GM12878 (cell line): ENCODE data around the gene TSPYL4. TPM values are rescaled to one million over a fixed set of nuclear protein-coding genes. Genes with fewer than 3 reads are reported as not detected.

Experiments
- ATAC-seq: fragments of 200-7000 bp; cut with Tn5 transposase; 3 replicates; pipeline ENCODE4 v1.9.1; 2020; ENCODE audit warnings: mild to moderate bottlenecking, moderate library complexity
- BruUV-seq: library from RNA; stranded (reverse); fragments of 400-500 nt; replicated peaks from 2 replicates; lab custom pipeline; 2021; lab: Mats Ljungman, UMichigan
- CTCF ChIA-PET: fragments of 300-600 bp; sonication (Branson Sonifier 250); formaldehyde crosslinking; extraction: SDS; loops from one replicate; lab custom pipeline; 2021; ENCODE audit warnings: inconsistent platforms; lab: Yijun Ruan, JAX
- POLR2A ChIA-PET: fragments of 350-600 bp; formaldehyde crosslinking; extraction: SDS; loops from one replicate; lab custom pipeline; 2021; ENCODE audit warnings: inconsistent platforms; lab: Charles Lee
- RAD21 ChIA-PET: fragments of 300-600 bp; sonication (Branson Sonifier 250); formaldehyde crosslinking; loops from one replicate; lab custom pipeline; 2023; ENCODE audit warnings: antibody characterized with exemption; ENCODE audit not compliant: unreplicated experiment; lab: Charles Lee
- SMC1A ChIA-PET: fragments of 300-600 bp; sonication (Branson Sonifier 250); formaldehyde crosslinking; loops from one replicate; lab custom pipeline; 2023; ENCODE audit not compliant: unreplicated experiment, uncharacterized antibody; lab: Charles Lee
- DNase-seq: peaks from one replicate; pipeline ENCODE4 v3.0.0-alpha.2; 2011; ENCODE audit warnings: low read depth, low spot score
- FAIRE-seq: peaks from 3 replicates; lab custom pipeline; 2011; peaks lifted over from hg19 to GRCh38; lab: Jason Lieb, UNC
- H2AFZ ChIP-seq: 2 replicates; pipeline ENCODE4 v1.6.0; 2011; ENCODE audit warnings: low read depth, low read length, control low read depth; ENCODE audit not compliant: control insufficient read depth
- H3K27ac ChIP-seq: 2 replicates; pipeline ENCODE4 v1.5.1; 2011; ENCODE audit warnings: control low read depth; ENCODE audit not compliant: control insufficient read depth, insufficient read depth
- H3K27me3 ChIP-seq, 2 experiments: replicated peaks in 1 of 2; 2 replicates each; pipeline versions ENCODE4 v1.6.0 to v1.6.1; 2011; ENCODE audit warnings: low read length in 1 of 2; ENCODE audit not compliant: control insufficient read depth in 2 of 2, insufficient read depth in 2 of 2
- H3K36me3 ChIP-seq, 2 experiments: 2 replicates each; pipeline ENCODE4 v1.5.1; 2011; ENCODE audit warnings: low read length in 1 of 2; ENCODE audit not compliant: control insufficient read depth in 2 of 2, insufficient read depth in 2 of 2
- H3K4me1 ChIP-seq: 2 replicates; pipeline ENCODE4 v1.6.1; 2011; ENCODE audit warnings: mild to moderate bottlenecking, low read length, moderate library complexity, mixed read lengths; ENCODE audit not compliant: control insufficient read depth, insufficient read depth
- H3K4me2 ChIP-seq: 2 replicates; pipeline ENCODE4 v1.6.0; 2011; ENCODE audit warnings: control low read depth; ENCODE audit not compliant: control insufficient read depth, insufficient read depth
- H3K4me3 ChIP-seq: fragments of 200-600 bp; sonication (generic); 2 replicates; pipeline ENCODE4 v1.5.1; 2016
- H3K79me2 ChIP-seq: 2 replicates; pipeline ENCODE4 v1.6.0; 2011; ENCODE audit warnings: low read length; ENCODE audit not compliant: control insufficient read depth, insufficient read depth
- H3K9ac ChIP-seq: 2 replicates; pipeline ENCODE4 v1.8.0; 2011; ENCODE audit warnings: low read length, control low read depth, mixed read lengths; ENCODE audit not compliant: control insufficient read depth, insufficient read depth
- H3K9me3 ChIP-seq: replicated peaks from 3 replicates; pipeline ENCODE4 v1.5.1; 2011; ENCODE audit warnings: mild to moderate bottlenecking, low read length; ENCODE audit not compliant: control insufficient read depth, insufficient read depth
- H4K20me1 ChIP-seq: 2 replicates; pipeline ENCODE4 v1.6.0; 2011; ENCODE audit not compliant: control insufficient read depth, insufficient read depth
- ATF3 ChIP-seq: IDR thresholded peaks from 2 replicates; pipeline ENCODE4 v1.6.1; 2011; ENCODE audit warnings: low read depth, mild to moderate bottlenecking, low read length, moderate library complexity, borderline replicate concordance; ENCODE audit errors: extremely low read depth
- CTCF ChIP-seq, 3 experiments: IDR thresholded peaks in 2 of 3; conservative IDR thresholded peaks in 1 of 3; 2 replicates each; pipeline ENCODE4 v1.5.1; 2011; ENCODE audit warnings: low read depth in 3 of 3, low read length in 3 of 3, mild to moderate bottlenecking in 3 of 3, control low read depth in 2 of 3, moderate library complexity in 2 of 3, inconsistent platforms in 1 of 3, mixed read lengths in 1 of 3; ENCODE audit not compliant: control insufficient read depth in 2 of 3, insufficient read depth in 1 of 3; ENCODE audit errors: extremely low read depth in 1 of 3
- E4F1 ChIP-seq: fragments of 450-650 bp; IDR thresholded peaks from 2 replicates; pipeline ENCODE4 v1.6.1; 2018; ENCODE audit warnings: borderline replicate concordance, mild to moderate bottlenecking; ENCODE audit not compliant: partially characterized antibody
- HDGF ChIP-seq: fragments of 450-650 bp; IDR thresholded peaks from 2 replicates; pipeline ENCODE4 v1.6.1; 2016; ENCODE audit warnings: antibody characterized with exemption
- PML ChIP-seq: IDR thresholded peaks from 2 replicates; pipeline ENCODE4 v1.6.1; 2012; ENCODE audit warnings: low read length, inconsistent platforms
- RAD21 ChIP-seq: IDR thresholded peaks from 2 replicates; pipeline ENCODE4 v1.6.1; 2011; ENCODE audit warnings: mild to moderate bottlenecking, low read depth, low read length, moderate library complexity; ENCODE audit not compliant: insufficient read depth
- TAF1 ChIP-seq: IDR thresholded peaks from 2 replicates; pipeline ENCODE4 v1.6.1; 2011; ENCODE audit warnings: mild to moderate bottlenecking, low read depth, low read length, borderline replicate concordance
- WGBS: methylation state at CpG from one replicate; pipeline ENCODE4 v1.1.6; 2016; ENCODE audit warnings: low lambda C conversion rate; ENCODE audit not compliant: insufficient replicate concordance, insufficient coverage; ENCODE audit errors: missing lambda C conversion rate; 5-methylcytosine and 5-hydroxymethylcytosine counted together
- in situ Hi-C: fragments of 300-500 bp; cut with MboI; formaldehyde crosslinking; loops from 9 replicates; pipeline ENCODE4 v1.14.3; 2018; ENCODE audit warnings: mixed read lengths
- intact Hi-C: fragments of 100-400 bp; cut with micrococcal nuclease; formaldehyde crosslinking; loops from one replicate; pipeline ENCODE4 v1.14.2; 2022; ENCODE audit not compliant: unreplicated experiment
- polyA plus RNA-seq, 11 experiments: library from polyadenylated mRNA; depleted of rRNA in 4 of 11; unstranded in 6 of 11; stranded (reverse) in 5 of 11; fragments of >200 nt; fragmentation: Nextera tagmentation in 4 of 11; fragmentation: Illumina TruSeq in 1 of 11; extraction: Ambion mirVana in 4 of 11; extraction: Trizol in 1 of 11; gene quantifications; 1 replicate in 1 of 11; 2 replicates in 10 of 11; pipeline versions ENCODE4 v1.2.1 to v1.2.3, GENCODE V29; 2011 to 2016; ENCODE audit warnings: inconsistent platforms in 2 of 11, missing spikeins in 2 of 11, low read depth in 1 of 11
- total RNA-seq, 4 experiments: library from RNA; depleted of rRNA in 3 of 4; stranded (reverse); fragments of >200 nt in 3 of 4; fragmentation: Illumina TruSeq in 1 of 4; extraction: Trizol in 1 of 4; gene quantifications; 2 replicates each; pipeline versions ENCODE4 v1.2.1 to v1.2.3, GENCODE V29; 2013 to 2021

TSPYL4 gene
- total and polyA plus RNA-seq, 10 of the 15 experiments (the other 5 are each of a cell fraction or from before 2014, with no cell fraction given), result 1.5 to 27.6 (median 20.0) TPM

DNA sequence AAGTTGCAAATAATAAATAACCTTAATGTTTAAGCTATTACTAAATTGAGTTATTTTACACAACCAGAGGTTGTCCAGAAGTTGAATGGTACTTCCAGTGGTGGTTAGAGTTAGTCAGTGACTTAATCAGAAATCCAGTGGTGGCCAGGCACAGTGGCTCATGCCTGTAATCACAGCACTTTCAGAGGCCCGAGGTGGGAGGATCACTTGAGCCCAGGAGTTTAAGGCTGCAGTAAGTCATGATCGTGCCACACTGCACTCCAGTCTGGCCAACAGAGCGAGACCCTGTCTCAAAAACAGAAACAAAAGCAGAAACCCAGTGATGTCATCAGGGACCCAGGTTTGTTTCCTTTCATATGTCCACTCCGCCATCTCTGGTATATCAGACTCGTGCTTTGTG, 35.0 kb downstream of the TSPYL4 start (continued):
- TF ChIP-seq E4F1, result no peak
- TF ChIP-seq, all 136 proteins: peak for 0

- Histone ChIP-seq H3K27me3 (no peaks in the 10 kb centered on the region), H3K36me3 (peaks cover 0 to 5% of the 10 kb centered on the region in 2 experiments; a peak in 2 of 4 replicates), H3K4me1 (no peaks in the 10 kb centered on the region), H3K79me2 (no peaks in the 10 kb centered on the region), H3K27ac (no peak overlapping the region), H2AFZ (no peak overlapping the region), H4K20me1 (no peaks in the 10 kb centered on the region), H3K9ac (no peak overlapping the region), H3K4me3 (no peak overlapping the region), H3K4me2 (no peak overlapping the region), H3K9me3 (no peaks in the 10 kb centered on the region)
- DNase-seq (no peak), ATAC-seq (peak; percentile 30; the same call in 2 of the 3 replicates), FAIRE-seq (no peak)
- RAD21 ChIA-PET, result interaction anchor here (0.6 to 2.4 kb wide), 10 partner anchors 9 to 342 kb away, joined by 3 to 15 read pairs (median 4); no protein-coding TSS in a partner anchor
- CTCF ChIA-PET, result interaction anchor here (0.6 to 3.0 kb wide), 42 partner anchors 10 to 400 kb away, joined by 3 to 45 read pairs (median 5); partner anchors contain the start of genes RWDD1, TSPYL1 and TSPYL4
- SMC1A ChIA-PET, result interaction anchor here (0.7 to 2.8 kb wide), 12 partner anchors 10 to 345 kb away, joined by 3 to 14 read pairs (median 3); partner anchors contain the start of gene DSE
- TF ChIP-seq RAD21 (0 out of 2 replicates have a peak, but pooled peaks have one; percentile 13), HDGF (no peak), TAF1 (no peak), PML (no peak), ATF3 (no peak), CTCF (IDR thresholded peaks at IDR 0.05 in 2 of 3, conservative IDR thresholded peaks at IDR 0.05 in 1 of 3; ENCODE audit: control insufficient read depth in 2 of 3, extremely low read depth in 1 of 3, insufficient read depth in 1 of 3, low read depth in 3 of 3, low read length in 3 of 3) (peak in 2 of 3 experiments; percentile 14 to 18; a peak in 2 of 6 replicates)
- 33% methylated on average over 3 of the region's 3 CpGs for WGBS
- intact Hi-C loops (loop anchor here (5.0 kb wide), 1 partner anchor 314 kb away; no protein-coding TSS in a partner anchor), in situ Hi-C loops (no loop called here)
- no TSS peak for BruUV-seq
- POLR2A ChIA-PET, result no interaction called here
Observed at GRCh38 chr6:116218172-116218633, 35.7 kb downstream of the TSPYL4 start.
